ENCODE data around the gene KRTAP10-3.

The KRTAP10-3 gene

DNA sequence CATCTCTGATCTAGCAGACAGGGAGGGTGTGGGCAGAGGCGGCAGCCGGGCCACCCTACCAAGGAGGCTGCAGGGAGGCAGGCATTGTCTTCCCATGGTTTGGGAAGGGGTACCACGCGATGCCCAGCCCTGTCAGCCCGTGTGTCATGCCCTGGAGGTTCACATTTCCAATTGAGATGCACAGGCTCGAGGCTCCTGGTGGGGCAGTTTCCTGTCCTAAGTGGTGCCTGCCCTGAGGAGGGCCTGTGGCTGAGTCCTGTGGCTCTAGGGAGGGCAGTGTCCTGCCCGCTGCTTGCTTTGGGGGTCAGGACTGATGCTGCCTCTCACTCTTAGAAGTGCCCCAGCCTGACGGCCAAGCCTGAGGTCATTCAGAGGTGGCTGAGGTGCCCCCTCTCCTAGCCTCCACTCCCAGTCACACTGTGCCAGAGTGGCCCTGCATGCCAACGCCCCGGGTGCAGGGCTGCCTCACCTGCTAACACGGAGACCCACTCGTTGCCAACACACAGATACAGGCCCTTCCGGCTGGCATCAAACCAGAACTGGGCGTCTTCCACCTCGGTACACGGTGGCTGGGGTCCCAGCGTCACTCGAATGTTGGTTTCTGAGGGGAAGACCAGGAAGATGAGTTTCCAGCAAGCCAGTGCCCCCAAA lies 30.5 kb downstream of the KRTAP10-3 start:
- DNase-seq (ENCODE audit: low read depth): no peak

DNA sequence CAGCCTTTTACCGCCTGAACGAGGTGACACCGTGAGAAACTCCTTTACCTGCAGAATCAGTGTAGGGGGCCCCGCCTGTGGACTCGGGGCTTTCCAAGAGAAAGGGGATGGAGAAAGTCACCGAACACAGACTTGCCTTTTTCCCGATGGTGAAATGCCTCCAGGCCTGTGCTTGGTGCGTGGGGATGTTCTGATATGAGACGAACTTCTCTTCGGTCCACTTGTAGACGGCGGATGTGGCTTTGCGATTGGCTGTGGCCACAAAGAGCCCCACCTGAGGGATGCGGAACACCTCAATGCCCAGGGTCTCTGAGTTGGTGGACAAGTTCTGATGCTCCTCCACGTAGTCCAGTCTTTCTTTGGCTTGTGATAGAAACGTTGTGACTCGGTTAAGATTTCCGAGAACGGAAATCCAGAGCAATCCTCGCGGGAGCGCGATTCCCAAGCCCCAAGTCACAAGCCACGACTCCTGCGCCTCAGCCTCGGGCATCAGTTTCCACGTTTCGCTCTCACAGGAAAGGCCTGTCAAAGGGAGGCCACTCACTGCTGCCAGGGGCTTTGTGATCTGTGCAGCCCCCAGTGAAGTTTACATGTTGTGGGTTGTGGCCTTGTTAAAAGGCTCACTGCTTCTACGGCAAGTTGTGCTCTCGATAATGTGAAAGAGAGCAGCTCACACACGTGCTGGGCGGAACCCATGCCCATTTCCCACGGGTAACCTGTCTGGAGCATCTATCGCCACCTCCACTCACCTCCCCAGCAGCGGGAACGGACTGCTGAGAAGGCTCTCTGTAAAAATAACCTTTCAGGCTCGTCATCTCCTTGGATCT lies 31.2 kb downstream of the KRTAP10-3 start:
- DNase-seq (ENCODE audit: low read depth): no peak

DNA sequence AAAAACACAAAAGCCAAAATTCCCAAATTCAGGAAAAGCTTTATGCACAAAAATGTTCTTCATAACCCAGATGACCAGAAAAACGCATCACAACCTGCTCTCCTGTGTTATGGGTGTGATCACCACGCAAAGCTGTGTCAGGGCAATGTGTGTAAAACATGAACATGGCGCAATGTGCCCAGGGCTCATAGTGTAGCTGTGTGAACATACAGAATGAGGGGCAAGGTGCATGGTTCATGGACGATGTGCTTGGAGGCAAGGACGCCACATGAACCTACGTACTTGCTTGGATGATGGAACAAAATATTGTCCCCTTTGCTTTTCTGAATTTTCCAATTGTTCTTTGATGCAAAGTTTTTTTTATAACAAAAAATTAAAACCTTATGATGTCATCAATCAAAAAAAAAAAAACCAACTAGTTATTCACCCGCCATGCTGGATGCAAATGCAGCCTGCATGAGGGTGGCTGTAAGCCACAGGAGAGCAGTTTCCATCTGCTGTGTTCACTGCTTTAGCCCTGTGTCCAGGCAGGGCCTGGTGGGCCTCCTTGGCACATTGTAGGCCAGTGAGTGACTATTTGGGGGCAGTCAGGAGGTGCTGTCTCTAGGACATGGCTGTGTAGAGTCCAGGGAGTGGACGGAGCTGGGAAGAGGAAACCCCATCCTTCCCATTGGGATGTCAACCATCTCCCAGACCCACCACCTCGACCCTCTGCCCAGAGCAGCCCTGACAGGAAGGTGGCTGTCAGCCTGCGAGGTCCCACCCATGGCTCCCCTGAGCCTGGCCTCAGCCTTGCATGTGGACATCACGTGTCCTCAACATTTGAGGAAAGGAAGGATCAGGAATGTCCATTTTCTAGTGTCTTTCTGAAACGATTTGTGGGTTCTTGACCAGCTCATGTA lies 32.2 kb downstream of the KRTAP10-3 start:
- DNase-seq (ENCODE audit: low read depth): no peak

DNA sequence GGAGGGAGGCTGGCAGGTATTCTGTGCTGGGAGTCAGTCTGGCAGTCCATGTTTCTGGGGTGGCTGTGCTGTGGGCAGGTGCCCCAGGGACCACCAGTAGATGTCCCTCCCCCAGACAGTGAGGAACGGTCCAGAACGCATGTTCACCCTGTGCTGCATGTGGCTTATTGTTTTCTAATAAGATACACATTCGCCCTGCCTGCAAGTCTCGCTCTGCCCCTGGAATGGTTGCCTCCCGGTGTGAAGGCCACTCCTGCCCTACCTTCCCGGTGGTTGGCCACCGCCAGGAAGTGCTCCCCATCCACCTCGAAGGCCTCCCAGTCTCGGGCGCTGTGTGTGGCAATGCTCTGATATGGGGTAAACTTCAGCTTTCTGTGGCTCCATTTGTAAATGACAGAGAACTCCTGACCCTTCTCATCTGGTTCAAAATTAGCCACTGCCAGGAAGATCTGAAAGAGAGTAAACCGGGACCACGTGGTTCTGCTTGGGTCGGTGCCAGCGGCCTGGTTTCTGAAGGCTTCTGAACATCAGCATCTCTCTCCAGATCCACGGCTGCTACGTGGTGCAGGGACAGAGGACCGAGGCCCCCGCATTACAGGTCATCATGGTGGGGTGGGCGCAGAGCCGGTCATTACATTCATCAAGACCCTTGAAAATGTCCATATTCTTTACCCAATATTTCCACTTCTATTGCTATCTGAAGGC lies 33.1 kb downstream of the KRTAP10-3 start:
- DNase-seq (ENCODE audit: low read depth): no peak

DNA sequence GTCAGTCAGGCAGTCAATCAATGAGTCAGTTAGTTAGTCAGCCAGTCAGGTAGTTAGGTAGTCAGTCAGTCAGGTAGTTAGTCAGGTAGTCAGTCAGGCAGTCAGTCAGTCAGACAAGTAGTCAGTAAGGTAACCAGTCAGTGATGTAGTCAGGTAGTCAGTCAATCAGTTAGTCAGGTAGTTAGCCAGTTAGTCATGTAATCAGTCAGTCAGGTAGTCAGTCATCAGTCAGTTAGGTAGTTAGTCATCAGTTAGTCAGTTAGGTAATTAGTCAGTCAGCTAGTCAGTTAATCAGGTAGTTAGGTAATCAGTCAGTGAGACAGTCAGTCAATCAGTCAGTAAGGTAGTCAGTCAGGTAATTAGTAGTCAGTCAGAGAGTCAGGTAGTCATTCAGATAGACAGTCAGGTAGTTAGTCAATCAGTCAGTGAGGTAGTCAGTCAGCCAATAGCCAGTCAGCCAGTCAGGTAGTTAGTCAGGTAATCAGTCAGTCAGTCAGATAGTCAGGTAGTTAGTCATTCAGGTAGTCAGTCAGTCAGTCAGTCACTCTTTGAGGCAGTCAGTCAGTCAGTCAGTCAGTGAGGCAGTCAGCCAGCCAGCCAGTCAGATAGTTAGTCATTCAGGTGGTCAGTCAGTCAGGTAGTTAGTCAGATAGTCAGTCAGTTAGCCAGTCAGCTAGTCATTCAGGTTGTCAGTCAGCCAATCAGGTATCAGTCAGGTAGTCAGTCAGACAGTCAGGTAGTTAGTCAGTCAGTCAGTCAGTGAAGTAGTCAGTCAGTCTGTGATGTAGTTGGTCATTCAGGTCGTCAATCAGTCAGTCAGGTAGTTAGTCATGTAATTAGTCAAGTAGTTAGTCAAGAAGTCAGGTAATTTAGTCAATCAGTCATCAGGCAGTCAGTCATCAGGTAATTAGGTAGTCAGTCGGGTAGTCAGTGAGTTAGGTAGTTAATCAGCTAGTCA lies 33.9 kb downstream of the KRTAP10-3 start:
- DNase-seq (ENCODE audit: low read depth): no peak

DNA sequence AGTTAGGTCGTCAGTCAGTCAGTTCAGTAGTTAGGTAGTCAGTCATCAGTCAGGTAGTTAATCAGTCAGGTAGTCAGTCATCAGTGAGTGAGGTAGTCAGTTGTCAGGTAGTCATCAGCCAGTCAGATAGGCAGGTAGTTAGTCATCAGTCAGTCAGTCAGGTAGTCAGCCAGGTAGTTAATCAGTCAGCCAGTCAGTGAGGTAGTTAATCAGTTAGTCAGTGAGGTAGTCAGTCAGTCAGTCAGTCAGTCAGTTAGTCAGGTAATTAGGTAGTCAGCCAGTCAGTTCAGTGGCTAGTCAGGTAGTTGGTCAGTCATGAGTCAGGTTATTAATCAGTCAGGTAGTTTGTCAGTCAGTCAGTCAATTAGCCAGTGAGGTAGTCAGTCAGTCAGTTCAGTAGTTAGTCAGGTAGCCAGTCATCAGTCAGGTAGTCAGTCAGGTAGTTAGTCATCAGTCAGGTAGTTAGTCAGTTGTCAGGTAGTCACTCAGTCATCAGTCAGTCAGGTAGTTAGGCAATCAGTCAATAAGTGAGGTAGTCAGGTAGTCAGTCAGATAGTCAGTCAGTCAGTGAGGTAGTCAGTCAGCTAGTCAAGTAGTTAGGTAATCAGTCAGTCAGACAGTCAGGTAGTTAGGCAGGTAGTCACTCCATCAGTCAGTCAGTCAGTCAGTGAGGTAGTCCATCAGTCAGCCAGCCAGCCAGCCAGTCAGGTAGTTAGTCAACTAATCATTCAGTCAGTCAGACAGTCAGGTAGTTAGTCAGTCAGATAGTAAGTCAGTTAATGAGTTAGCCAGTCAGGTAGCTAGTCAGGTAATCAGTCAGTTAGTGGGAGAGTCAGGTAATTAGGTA lies 34.8 kb downstream of the KRTAP10-3 start:
- no peak for DNase-seq (ENCODE audit: low read depth)

DNA sequence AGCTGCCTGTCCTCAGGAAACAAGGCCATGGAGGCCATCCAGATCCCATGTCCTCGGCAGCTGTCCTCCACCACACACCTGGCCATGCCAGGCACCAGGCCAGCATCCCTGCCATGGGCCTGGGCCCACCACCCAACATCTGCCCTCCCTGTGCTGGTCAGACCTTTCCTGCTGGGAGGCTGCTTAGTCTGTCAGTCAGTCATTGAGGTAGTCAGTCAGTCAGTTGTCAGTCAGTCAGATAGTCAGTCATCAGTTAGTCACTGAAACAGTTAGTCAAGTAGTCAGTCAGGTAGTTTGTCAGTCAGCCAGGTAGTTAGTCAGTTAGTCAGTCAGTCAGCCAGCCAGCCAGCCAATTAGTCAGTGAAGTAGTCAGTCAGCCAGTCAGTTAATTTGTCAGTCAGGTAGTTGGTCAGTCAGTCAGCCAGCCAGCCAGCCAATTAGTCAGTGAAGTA lies 35.8 kb downstream of the KRTAP10-3 start:
- DNase-seq (ENCODE audit: low read depth): no peak

- DNase-seq (ENCODE audit: low read depth): no peak
Observed at GRCh38 chr21:44521928-44522752, 36.5 kb downstream of the KRTAP10-3 start.

- no peak for DNase-seq (ENCODE audit: low read depth)
Observed at GRCh38 chr21:44521301-44521927, 37.2 kb downstream of the KRTAP10-3 start.

GRCh38 chr21:44520326-44521300 lies 38.0 kb downstream of the KRTAP10-3 start:
- DNase-seq (ENCODE audit: low read depth): no peak

DNA sequence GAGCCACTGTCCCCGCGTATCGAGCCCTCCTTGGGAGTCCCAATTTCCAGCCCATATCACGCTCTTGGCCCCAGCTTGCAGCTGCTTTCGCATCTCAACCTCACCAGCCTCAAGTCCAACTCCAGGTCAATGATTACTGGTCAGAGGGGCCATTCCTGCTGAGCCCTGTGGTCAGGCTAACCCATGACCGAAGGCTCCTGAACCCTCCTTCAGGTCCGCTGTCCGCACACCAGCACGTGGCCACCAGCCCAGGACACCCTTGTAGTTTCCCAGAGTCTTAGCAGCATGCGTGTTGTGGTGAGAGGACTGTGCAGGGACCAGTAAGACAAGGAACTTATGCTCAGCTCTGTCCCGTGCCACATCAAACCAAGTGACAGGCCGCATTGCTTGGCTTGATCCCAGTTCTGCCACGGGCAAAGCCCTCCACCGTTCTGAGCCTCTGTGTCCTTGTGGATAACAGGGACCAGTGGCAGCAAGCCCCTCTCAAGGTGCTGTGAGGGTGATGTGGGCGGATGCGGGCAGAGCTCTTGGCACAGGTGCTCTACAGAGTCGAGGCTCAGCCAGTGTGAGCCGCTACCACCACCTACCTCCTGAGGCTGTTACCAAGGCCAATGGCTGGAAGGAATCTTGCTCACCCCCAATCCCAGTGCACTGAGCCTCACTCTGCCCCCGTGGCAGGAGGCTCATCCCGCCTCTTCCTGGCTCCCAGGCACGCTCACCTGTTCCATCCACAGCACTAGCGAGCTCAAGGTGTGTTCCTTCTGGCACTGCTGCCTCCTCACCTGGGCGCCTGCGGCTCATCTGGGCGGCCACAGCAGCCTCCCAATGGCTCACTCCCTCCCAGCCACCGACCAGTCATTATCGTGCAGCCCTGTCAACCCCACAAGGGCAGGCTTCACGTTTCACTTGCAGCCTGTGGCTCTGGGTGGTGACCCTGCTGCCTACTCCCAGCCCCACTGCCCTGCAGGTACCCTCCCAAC lies 39.0 kb downstream of the KRTAP10-3 start:
- DNase-seq (ENCODE audit: low read depth): no peak

DNA sequence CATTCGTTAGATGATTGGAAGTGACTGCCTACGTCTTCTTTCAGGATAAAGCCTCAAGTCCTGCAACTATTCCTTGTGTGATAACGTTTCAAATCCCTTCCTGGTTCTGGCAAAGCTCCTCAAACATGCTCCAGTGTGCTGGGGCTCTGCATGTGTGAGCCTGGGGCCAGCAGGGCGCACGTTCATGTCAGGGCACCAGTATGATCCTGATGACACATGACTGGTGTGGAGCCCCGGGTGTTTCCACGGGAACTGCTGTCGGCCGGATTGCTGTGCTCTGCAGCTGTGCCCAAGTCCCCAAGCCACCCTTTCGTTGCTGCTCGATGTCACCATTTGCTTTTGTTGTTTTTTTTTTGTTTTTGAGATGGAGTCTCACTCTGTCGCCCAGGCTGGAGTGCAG lies 39.9 kb downstream of the KRTAP10-3 start:
- no peak for DNase-seq (ENCODE audit: low read depth)

DNA sequence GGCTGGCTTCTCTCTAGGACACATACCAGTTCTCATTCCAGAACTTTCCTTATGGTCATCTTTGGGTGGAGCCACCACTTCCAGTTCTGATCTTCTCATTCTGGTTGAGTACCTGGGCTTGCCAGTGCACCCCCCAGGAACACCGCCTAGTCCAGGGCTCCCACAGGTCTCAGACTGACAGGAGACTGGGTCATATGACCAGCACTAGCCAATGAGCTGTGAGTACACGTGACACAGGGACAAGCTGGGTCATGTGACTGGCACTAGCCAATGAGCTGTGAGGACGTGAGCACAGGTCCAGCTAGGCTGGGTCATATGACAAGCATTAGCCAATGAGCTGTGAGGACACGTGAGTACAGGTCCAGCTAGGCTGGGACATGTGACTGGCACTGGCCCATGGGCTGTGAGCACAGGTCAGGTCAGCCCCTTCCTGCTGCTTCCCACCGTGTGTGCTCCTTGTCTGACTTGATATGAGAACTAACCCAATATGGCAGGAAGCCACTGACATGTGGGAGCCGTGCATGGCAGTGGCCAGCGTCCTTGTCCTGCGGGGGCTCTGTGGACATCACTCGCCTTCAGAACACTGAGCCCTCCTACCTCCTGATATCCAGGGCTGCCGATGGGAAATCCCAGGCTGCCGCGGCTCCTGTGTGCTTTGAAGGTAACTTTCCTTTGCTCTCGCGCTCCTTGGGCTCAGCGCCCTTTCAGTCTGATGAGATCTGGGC lies 41.3 kb downstream of the KRTAP10-3 start:
- DNase-seq (ENCODE audit: low read depth): no peak

- no peak for DNase-seq (ENCODE audit: low read depth)
Observed at GRCh38 chr21:44516828-44517174, 41.8 kb downstream of the KRTAP10-3 start.

GRCh38 chr21:44516342-44516741 lies 42.3 kb downstream of the KRTAP10-3 start:
- DNase-seq (ENCODE audit: low read depth): no peak

All from stimulated activated CD4-positive, alpha-beta T cell treated with anti-CD3 and anti-CD28 coated beads, Interleukin-2, amount 100 ng/mL, for 4 hours (primary cell).